Karpas-422 (cell line): Measurements from ENCODE around the gene ATF7IP. TPM values are rescaled to one million over a fixed set of nuclear protein-coding genes. Genes with fewer than 3 reads are reported as not detected.
"Not testable (repeated sequence)": the region's sequence is repeated elsewhere in the genome, so short reads cannot be mapped to it uniquely, and the experiment has no call there.

Experiments used
- DNase-seq: peaks from one replicate; pipeline ENCODE4 v3.0.0-alpha.2; 2015
- H2AFZ ChIP-seq: fragments of 200-600 bp; sonication (generic); 2 replicates; pipeline ENCODE4 v1.6.1; 2014; ENCODE audit warnings: antibody characterized with exemption, low read length, mixed read lengths
- H3K27ac ChIP-seq: fragments of 200-600 bp; sonication (generic); 2 replicates; pipeline ENCODE4 v1.5.1; 2014; ENCODE audit warnings: mild to moderate bottlenecking, low read length, moderate library complexity
- H3K27me3 ChIP-seq: fragments of 200-600 bp; sonication (generic); 2 replicates; pipeline ENCODE4 v1.6.1; 2014; ENCODE audit warnings: low read length, mixed read lengths
- H3K36me3 ChIP-seq: fragments of 200-600 bp; sonication (generic); 2 replicates; pipeline ENCODE4 v1.6.1; 2014; ENCODE audit warnings: low read length, mixed read lengths; ENCODE audit not compliant: insufficient read depth
- H3K4me1 ChIP-seq: fragments of 200-600 bp; sonication (generic); 2 replicates; pipeline ENCODE4 v1.6.1; 2014; ENCODE audit warnings: mild to moderate bottlenecking, low read length, mixed read lengths
- H3K4me2 ChIP-seq: fragments of 200-600 bp; sonication (generic); 2 replicates; pipeline ENCODE4 v1.6.1; 2014; ENCODE audit warnings: low read length, low read depth, mild to moderate bottlenecking; ENCODE audit not compliant: poor library complexity, severe bottlenecking
- H3K4me3 ChIP-seq: fragments of 200-600 bp; sonication (generic); 2 replicates; pipeline ENCODE4 v1.5.1; 2014; ENCODE audit warnings: mild to moderate bottlenecking, antibody characterized with exemption, low read length, mixed read lengths
- H3K79me2 ChIP-seq: fragments of 200-600 bp; sonication (generic); 2 replicates; pipeline ENCODE4 v1.6.1; 2014; ENCODE audit warnings: mild to moderate bottlenecking, low read length, mixed read lengths
- H3K9ac ChIP-seq: fragments of 200-600 bp; sonication (generic); 2 replicates; pipeline ENCODE4 v1.6.0; 2014; ENCODE audit warnings: low read length
- H3K9me2 ChIP-seq: fragments of 200-600 bp; sonication (generic), shearing (Covaris generic); replicated peaks from 2 replicates; pipeline ENCODE4 v1.6.0; 2014; ENCODE audit warnings: mild to moderate bottlenecking, low read length, moderate library complexity; ENCODE audit not compliant: insufficient read depth
- H3K9me3 ChIP-seq: fragments of 300-700, 200-600 bp; sonication (generic); 2 replicates; pipeline ENCODE4 v1.6.1; 2014; ENCODE audit warnings: low read length, mixed read lengths
- H4K20me1 ChIP-seq: fragments of 200-600 bp; sonication (generic); 2 replicates; pipeline ENCODE4 v1.6.1; 2014; ENCODE audit warnings: mild to moderate bottlenecking, antibody characterized with exemption, low read length, low read depth; ENCODE audit not compliant: insufficient read depth
- total RNA-seq: library from RNA; depleted of rRNA; stranded (reverse); fragments of >200 nt; shearing (Covaris generic); gene quantifications from 2 replicates; pipeline ENCODE4 v1.2.3, GENCODE V29; 2014; ENCODE audit warnings: low replicate concordance; rRNA removed

Gene ATF7IP
- total RNA-seq = 32.8 and 88.4 TPM in 2 replicates

- H4K20me1 ChIP-seq = no peaks in the 10 kb centered on the region
- H2AFZ ChIP-seq = peak within 1 kb of the TSS; percentile 52
- H3K27ac ChIP-seq = peak within 1 kb of the TSS; percentile 88
- H3K4me3 ChIP-seq = peak within 1 kb of the TSS; percentile 61
- peaks cover 18% of the 10 kb centered on the region for H3K36me3 ChIP-seq
- peaks cover 41% of the 10 kb centered on the region for H3K4me1 ChIP-seq
- DNase-seq = peak; percentile 95
- peak within 1 kb of the TSS; percentile 72 for H3K4me2 ChIP-seq
- H3K9me2 ChIP-seq = no peaks in the 10 kb centered on the region
- H3K9me3 ChIP-seq = peaks cover 9% of the 10 kb centered on the region; the same call in 1 of the 2 replicates
- peak within 1 kb of the TSS; percentile 69 for H3K9ac ChIP-seq
- H3K27me3 ChIP-seq = no peaks in the 10 kb centered on the region
- peaks cover 37% of the 10 kb centered on the region for H3K79me2 ChIP-seq
Measured at GRCh38 chr12:14365294-14366208, at the start of gene ATF7IP. ATF7IP (plus strand) TSS chr12:14365682; CDS start chr12:14423916, 58,234 bp downstream.

DNA sequence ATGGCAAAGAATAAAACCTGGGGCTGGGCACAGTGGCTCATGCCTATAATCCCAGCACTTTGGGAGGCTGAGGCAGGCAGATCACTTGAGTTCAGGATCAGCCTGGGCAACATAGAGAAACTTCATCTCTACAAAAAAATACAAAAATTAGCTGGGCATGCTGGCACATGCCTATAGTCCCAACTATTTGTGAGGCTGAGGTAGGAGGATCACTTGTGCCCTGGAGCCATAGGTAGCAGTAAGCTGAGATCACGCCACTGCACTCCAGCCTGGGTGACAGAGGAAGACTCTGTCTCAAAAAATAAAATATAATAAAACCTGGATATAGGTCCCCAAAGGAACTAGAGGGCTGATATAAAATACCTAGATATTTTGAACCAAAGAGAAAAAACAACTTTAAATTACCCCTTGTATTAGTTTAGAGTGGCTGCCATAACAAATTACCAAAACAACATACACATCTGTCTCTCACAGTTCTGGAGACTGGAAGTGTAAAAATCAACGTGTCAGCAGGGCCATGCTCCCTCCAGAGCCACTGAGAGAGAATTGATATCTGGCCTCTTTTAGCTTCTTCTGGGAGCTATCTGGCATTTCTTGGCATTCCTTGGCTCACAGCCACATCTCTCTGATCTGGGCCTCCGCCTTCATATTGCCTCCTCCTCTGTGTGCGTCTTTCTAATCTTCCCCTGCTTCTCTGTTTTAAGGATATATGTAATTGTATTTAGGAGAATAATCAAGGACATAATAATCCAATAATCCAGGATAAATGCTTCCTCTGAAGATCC is 47.9 kb upstream of the ATF7IP start:
- no peaks in the 10 kb centered on the region for H3K79me2 ChIP-seq

GRCh38 chr12:14319704-14320427 is 45.6 kb upstream of the ATF7IP start:
- not testable (repeated sequence) for H3K27ac ChIP-seq, H3K27me3 ChIP-seq, H3K4me3 ChIP-seq, DNase-seq, H3K9me3 ChIP-seq, H3K79me2 ChIP-seq, H2AFZ ChIP-seq, H3K9ac ChIP-seq, H4K20me1 ChIP-seq, H3K4me2 ChIP-seq, H3K9me2 ChIP-seq, H3K36me3 ChIP-seq
- H3K4me1 ChIP-seq = peaks cover 40% of the 10 kb centered on the region

More for the DNA sequence above, 47.9 kb upstream of the ATF7IP start:
- Histone ChIP-seq H3K27ac (no peak overlapping the region), H3K27me3 (no peaks in the 10 kb centered on the region), H3K9me3 (no peaks in the 10 kb centered on the region), H4K20me1 (no peaks in the 10 kb centered on the region), H3K4me2 (no peak overlapping the region), H3K4me1 (peaks cover 32% of the 10 kb centered on the region), H2AFZ (no peak overlapping the region), H3K9me2 (no peaks in the 10 kb centered on the region), H3K9ac (no peak overlapping the region), H3K4me3 (no peak overlapping the region), H3K36me3 (no peaks in the 10 kb centered on the region)
- DNase-seq = no peak

DNA sequence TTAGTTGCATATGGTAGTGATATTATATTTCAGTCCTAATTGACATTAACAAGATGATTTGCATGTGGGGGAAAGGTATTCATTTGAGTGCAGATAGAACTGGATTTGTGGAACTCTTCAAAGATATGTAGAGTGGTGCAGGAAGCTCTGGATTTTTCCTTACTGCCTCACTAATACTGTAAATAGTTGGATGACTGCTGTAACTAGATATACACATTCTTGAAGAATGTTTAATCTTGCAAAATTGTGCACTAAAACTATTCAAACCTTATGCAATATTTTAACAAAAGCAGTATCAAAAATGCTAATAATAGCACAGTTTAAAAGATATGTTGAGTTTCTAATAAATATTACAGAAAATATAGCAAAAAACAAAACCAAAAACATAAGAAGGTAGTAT is 43.1 kb upstream of the ATF7IP start:
- H3K36me3 ChIP-seq = no peaks in the 10 kb centered on the region
- H3K9me3 ChIP-seq = no peaks in the 10 kb centered on the region
- H3K4me1 ChIP-seq = peaks cover 37% of the 10 kb centered on the region
- H3K4me2 ChIP-seq = peak overlapping the region; percentile 65
- no peaks in the 10 kb centered on the region for H3K27me3 ChIP-seq
- peak overlapping the region; percentile 18 for H3K4me3 ChIP-seq
- no peaks in the 10 kb centered on the region for H4K20me1 ChIP-seq
- H3K27ac ChIP-seq = peak overlapping the region; percentile 94
- DNase-seq = no peak
- no peaks in the 10 kb centered on the region for H3K9me2 ChIP-seq
- peak overlapping the region; percentile 71 for H2AFZ ChIP-seq
- H3K79me2 ChIP-seq = no peaks in the 10 kb centered on the region
- peak overlapping the region; percentile 42 for H3K9ac ChIP-seq

GRCh38 chr12:14325716-14326343 is 39.7 kb upstream of the ATF7IP start:
- peak overlapping the region; percentile 4; the same call in 1 of the 2 replicates for H2AFZ ChIP-seq
- no peaks in the 10 kb centered on the region for H3K27me3 ChIP-seq
- no peaks in the 10 kb centered on the region for H4K20me1 ChIP-seq
- H3K9me3 ChIP-seq = no peaks in the 10 kb centered on the region
- no peaks in the 10 kb centered on the region for H3K79me2 ChIP-seq
- H3K4me2 ChIP-seq = peak overlapping the region; percentile 24
- H3K9ac ChIP-seq = no peak overlapping the region; the same call in 1 of the 2 replicates
- DNase-seq = peak; percentile 60
- H3K9me2 ChIP-seq = no peaks in the 10 kb centered on the region
- H3K4me3 ChIP-seq = no peak overlapping the region
- peaks cover 31% of the 10 kb centered on the region for H3K4me1 ChIP-seq
- no peak overlapping the region for H3K27ac ChIP-seq
- H3K36me3 ChIP-seq = peaks cover 2% of the 10 kb centered on the region; the same call in 1 of the 2 replicates

DNA sequence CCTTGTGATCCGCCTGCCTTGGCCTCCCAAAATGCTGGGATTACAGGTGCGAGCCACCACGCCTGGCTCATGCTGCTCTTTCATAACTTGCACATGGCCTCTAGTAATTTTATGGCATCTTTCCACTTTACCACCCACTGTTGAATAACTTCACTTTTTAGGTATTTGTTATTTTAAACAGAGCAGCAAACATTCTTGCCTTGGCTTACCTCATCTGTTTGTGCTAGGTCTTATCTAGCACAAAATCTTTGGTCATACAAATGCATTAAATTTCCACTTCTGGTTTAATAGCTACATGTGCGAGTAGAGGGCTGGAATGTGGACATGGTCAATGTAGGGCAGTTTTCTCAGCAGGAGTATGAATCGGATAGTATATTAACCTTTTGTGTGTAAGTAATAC is 38.8 kb upstream of the ATF7IP start:
- H3K4me3 ChIP-seq = no peak overlapping the region
- H3K36me3 ChIP-seq = peaks cover 4% of the 10 kb centered on the region; the same call in 1 of the 2 replicates
- no peaks in the 10 kb centered on the region for H3K9me2 ChIP-seq
- H3K27me3 ChIP-seq = no peaks in the 10 kb centered on the region
- DNase-seq = no peak
- no peak overlapping the region for H3K4me2 ChIP-seq
- H4K20me1 ChIP-seq = no peaks in the 10 kb centered on the region
- H3K4me1 ChIP-seq = peaks cover 24% of the 10 kb centered on the region
- H3K9ac ChIP-seq = no peak overlapping the region
- no peak overlapping the region for H2AFZ ChIP-seq
- H3K27ac ChIP-seq = no peak overlapping the region
- H3K9me3 ChIP-seq = peaks cover 3% of the 10 kb centered on the region; the same call in 1 of the 2 replicates
- H3K79me2 ChIP-seq = no peaks in the 10 kb centered on the region

DNA sequence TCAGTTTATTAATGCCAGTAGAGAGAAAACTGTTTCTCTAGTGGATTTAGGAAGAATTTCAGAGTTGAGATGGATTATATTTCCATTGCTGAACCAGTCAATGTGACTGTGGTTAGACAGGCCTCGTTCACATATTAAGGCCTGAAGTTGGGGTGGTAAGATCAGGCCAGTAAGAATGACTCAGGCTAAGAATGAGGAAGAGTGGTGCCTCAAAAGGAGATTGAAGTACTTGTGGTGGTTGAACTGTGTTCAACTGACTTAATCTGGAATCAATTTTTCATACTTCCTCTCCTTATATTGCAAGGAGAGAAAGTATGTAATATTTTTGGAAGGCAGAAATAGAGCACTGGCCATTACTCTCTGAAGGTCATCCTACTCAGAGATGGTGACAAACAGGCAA is 37.8 kb upstream of the ATF7IP start:
- DNase-seq = no peak
- Histone ChIP-seq H3K79me2 (no peaks in the 10 kb centered on the region), H3K36me3 (peaks cover 4% of the 10 kb centered on the region; the same call in 1 of the 2 replicates), H3K4me1 (peaks cover 13% of the 10 kb centered on the region), H3K4me3 (no peak overlapping the region), H4K20me1 (no peaks in the 10 kb centered on the region), H3K9ac (no peak overlapping the region), H3K27me3 (no peaks in the 10 kb centered on the region), H3K9me2 (no peaks in the 10 kb centered on the region), H3K9me3 (peaks cover 7% of the 10 kb centered on the region; the same call in 1 of the 2 replicates), H3K4me2 (no peak overlapping the region), H3K27ac (no peak overlapping the region), H2AFZ (peak overlapping the region; percentile 74; the same call in 1 of the 2 replicates)
